ENCODE measurements around the gene LYPLA2.

DNA sequence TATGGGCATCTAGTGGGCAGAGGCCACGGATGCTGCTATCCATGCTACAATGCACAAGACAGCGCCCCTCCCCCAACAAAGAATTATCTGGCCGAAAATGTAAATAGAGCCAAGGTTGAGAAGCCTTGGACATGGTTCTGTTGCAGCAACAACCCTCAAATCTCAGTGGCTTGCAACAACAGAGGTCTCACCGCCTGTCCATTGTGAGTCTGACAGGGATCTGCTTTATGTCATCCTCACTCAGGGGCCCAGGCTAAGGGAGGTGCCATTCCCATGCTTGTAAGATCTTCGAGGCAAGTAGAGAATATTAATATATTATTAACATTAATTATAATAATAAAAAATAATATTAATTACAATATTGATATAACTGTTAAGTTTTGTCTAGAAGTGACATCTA lies 22.2 kb upstream of the LYPLA2 start:
- no peak for TF ChIP-seq EZH2 (IDR thresholded peaks at IDR 0.05)
- no peak for TF ChIP-seq FOXP2 (optimal IDR thresholded peaks at IDR 0.05; ENCODE audit: control extremely low read depth, extremely low read length, insufficient read depth)

Data from SK-N-MC (cell line).